Mucosa of stomach (tissue), 1 donor: ENCODE results near the gene TTC33.
"Not testable (repeated sequence)": the region's sequence is repeated elsewhere in the genome, so short reads cannot be mapped to it uniquely, and the experiment has no call there.

ENCODE experiments used
- H3K27me3 ChIP-seq: one replicate; pipeline ENCODE4 v1.7.0; 2013; ENCODE audit warnings: mild to moderate bottlenecking, low read length; ENCODE audit not compliant: control insufficient read depth, insufficient read depth
- H3K36me3 ChIP-seq: one replicate; pipeline ENCODE4 v1.7.0; 2013; ENCODE audit warnings: low read length; ENCODE audit not compliant: control insufficient read depth, insufficient read depth
- H3K4me1 ChIP-seq: one replicate; pipeline ENCODE4 v1.7.0; 2013; ENCODE audit warnings: mild to moderate bottlenecking, low read length; ENCODE audit not compliant: control insufficient read depth, insufficient read depth
- H3K4me3 ChIP-seq: one replicate; pipeline ENCODE4 v1.7.0; 2013; ENCODE audit warnings: low read length
- H3K9ac ChIP-seq: one replicate; pipeline ENCODE4 v1.7.0; 2013; ENCODE audit warnings: mild to moderate bottlenecking, low read length, moderate library complexity
- H3K9me3 ChIP-seq: one replicate; pipeline ENCODE4 v1.7.0; 2013; ENCODE audit warnings: mild to moderate bottlenecking, low read length, moderate library complexity; ENCODE audit not compliant: control insufficient read depth
- donor health status: Pancreatic carcinoma.

Gene TTC33

GRCh38 chr5:40790947-40791593 lies 35.3 kb upstream of the TTC33 start:
- Histone ChIP-seq H3K9me3 (no peaks in the 10 kb centered on the region), H3K9ac (no peak overlapping the region), H3K36me3 (no peaks in the 10 kb centered on the region), H3K27me3 (no peaks in the 10 kb centered on the region), H3K4me1 (peaks cover 26% of the 10 kb centered on the region), H3K4me3 (no peak overlapping the region)

- peaks cover 29% of the 10 kb centered on the region for H3K4me1 ChIP-seq
- not testable (repeated sequence) for H3K9me3 ChIP-seq, H3K36me3 ChIP-seq, H3K4me3 ChIP-seq, H3K27me3 ChIP-seq, H3K9ac ChIP-seq
Observed at GRCh38 chr5:40788941-40789340, 33.2 kb upstream of the TTC33 start.

- Histone ChIP-seq H3K4me1 (peaks cover 33% of the 10 kb centered on the region), H3K9ac (no peak overlapping the region), H3K9me3 (no peaks in the 10 kb centered on the region), H3K27me3 (no peaks in the 10 kb centered on the region), H3K36me3 (no peaks in the 10 kb centered on the region), H3K4me3 (no peak overlapping the region)
Observed at GRCh38 chr5:40787986-40788385, 32.2 kb upstream of the TTC33 start.

GRCh38 chr5:40786664-40787063 lies 30.9 kb upstream of the TTC33 start:
- not testable (repeated sequence) for H3K27me3 ChIP-seq, H3K9ac ChIP-seq, H3K9me3 ChIP-seq, H3K4me3 ChIP-seq, H3K36me3 ChIP-seq
- peaks cover 33% of the 10 kb centered on the region for H3K4me1 ChIP-seq

GRCh38 chr5:40784916-40785315 lies 29.2 kb upstream of the TTC33 start:
- Histone ChIP-seq H3K27me3 (no peaks in the 10 kb centered on the region), H3K36me3 (no peaks in the 10 kb centered on the region), H3K9ac (no peak overlapping the region), H3K4me3 (no peak overlapping the region), H3K4me1 (peaks cover 29% of the 10 kb centered on the region), H3K9me3 (no peaks in the 10 kb centered on the region)

- no peak overlapping the region for H3K4me3 ChIP-seq
- H3K9ac ChIP-seq = no peak overlapping the region
Observed at GRCh38 chr5:40784027-40784653, 28.4 kb upstream of the TTC33 start.

GRCh38 chr5:40781843-40782409 lies 26.2 kb upstream of the TTC33 start:
- Histone ChIP-seq H3K36me3 (no peaks in the 10 kb centered on the region), H3K27me3 (no peaks in the 10 kb centered on the region), H3K4me3 (no peak overlapping the region), H3K4me1 (peaks cover 25% of the 10 kb centered on the region), H3K9me3 (no peaks in the 10 kb centered on the region), H3K9ac (no peak overlapping the region)

More at GRCh38 chr5:40784027-40784653, 28.4 kb upstream of the TTC33 start:
- Histone ChIP-seq H3K27me3 (no peaks in the 10 kb centered on the region), H3K9me3 (no peaks in the 10 kb centered on the region), H3K36me3 (no peaks in the 10 kb centered on the region), H3K4me1 (peaks cover 29% of the 10 kb centered on the region)

- Histone ChIP-seq H3K4me1 (peaks cover 35% of the 10 kb centered on the region), H3K9ac (no peak overlapping the region), H3K4me3 (no peak overlapping the region), H3K27me3 (no peaks in the 10 kb centered on the region), H3K9me3 (no peaks in the 10 kb centered on the region), H3K36me3 (no peaks in the 10 kb centered on the region)
Observed at GRCh38 chr5:40780858-40781257, 25.1 kb upstream of the TTC33 start.

GRCh38 chr5:40780199-40780598 lies 24.4 kb upstream of the TTC33 start:
- H3K9me3 ChIP-seq = no peaks in the 10 kb centered on the region
- H3K27me3 ChIP-seq = no peaks in the 10 kb centered on the region
- H3K36me3 ChIP-seq = no peaks in the 10 kb centered on the region
- H3K4me1 ChIP-seq = peaks cover 42% of the 10 kb centered on the region
- H3K4me3 ChIP-seq = no peak overlapping the region
- H3K9ac ChIP-seq = no peak overlapping the region

GRCh38 chr5:40779561-40779960 lies 23.8 kb upstream of the TTC33 start:
- peaks cover 44% of the 10 kb centered on the region for H3K4me1 ChIP-seq
- H3K4me3 ChIP-seq = no peak overlapping the region
- no peaks in the 10 kb centered on the region for H3K27me3 ChIP-seq
- no peaks in the 10 kb centered on the region for H3K9me3 ChIP-seq
- H3K36me3 ChIP-seq = no peaks in the 10 kb centered on the region
- H3K9ac ChIP-seq = no peak overlapping the region

GRCh38 chr5:40778133-40778532 lies 22.4 kb upstream of the TTC33 start:
- H3K9me3 ChIP-seq = no peaks in the 10 kb centered on the region
- no peak overlapping the region for H3K4me3 ChIP-seq
- peaks cover 32% of the 10 kb centered on the region for H3K4me1 ChIP-seq
- H3K36me3 ChIP-seq = peaks cover 6% of the 10 kb centered on the region
- H3K9ac ChIP-seq = no peak overlapping the region
- no peaks in the 10 kb centered on the region for H3K27me3 ChIP-seq

GRCh38 chr5:40776658-40776977 lies 20.9 kb upstream of the TTC33 start:
- peaks cover 6% of the 10 kb centered on the region for H3K36me3 ChIP-seq
- no peaks in the 10 kb centered on the region for H3K9me3 ChIP-seq
- H3K4me3 ChIP-seq = no peak overlapping the region
- H3K9ac ChIP-seq = no peak overlapping the region
- peaks cover 27% of the 10 kb centered on the region for H3K4me1 ChIP-seq
- no peaks in the 10 kb centered on the region for H3K27me3 ChIP-seq
